HUDEP-2 (cell line): Measurements from ENCODE around the gene MAP4.

Source experiments
- DNase-seq, 76 experiments: peaks; one replicate each; lab custom pipeline; 2025; ENCODE audit not compliant: unreplicated experiment in 76 of 76; lab: John Stamatoyannopoulos, UW

MAP4 gene

DNA sequence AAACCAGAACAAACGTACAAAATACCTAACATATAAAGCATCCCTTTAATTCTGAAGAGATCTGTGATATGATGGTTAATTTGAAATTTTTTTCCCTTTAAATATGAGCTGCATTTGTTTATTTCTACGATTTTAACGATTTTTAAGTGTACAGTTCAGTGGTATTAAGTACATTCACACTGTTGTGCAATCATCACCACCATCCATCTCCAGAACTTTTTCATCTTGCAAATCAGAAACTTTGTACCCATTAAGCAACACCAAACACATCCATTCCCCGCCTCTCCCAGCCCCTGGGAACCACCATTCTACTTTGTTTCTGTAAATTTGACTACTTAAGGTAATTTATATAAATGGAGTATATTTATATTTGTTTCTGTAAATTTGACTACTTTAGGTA is 51.5 kb downstream of the MAP4 start:
- DNase-seq, result no peak

DNA sequence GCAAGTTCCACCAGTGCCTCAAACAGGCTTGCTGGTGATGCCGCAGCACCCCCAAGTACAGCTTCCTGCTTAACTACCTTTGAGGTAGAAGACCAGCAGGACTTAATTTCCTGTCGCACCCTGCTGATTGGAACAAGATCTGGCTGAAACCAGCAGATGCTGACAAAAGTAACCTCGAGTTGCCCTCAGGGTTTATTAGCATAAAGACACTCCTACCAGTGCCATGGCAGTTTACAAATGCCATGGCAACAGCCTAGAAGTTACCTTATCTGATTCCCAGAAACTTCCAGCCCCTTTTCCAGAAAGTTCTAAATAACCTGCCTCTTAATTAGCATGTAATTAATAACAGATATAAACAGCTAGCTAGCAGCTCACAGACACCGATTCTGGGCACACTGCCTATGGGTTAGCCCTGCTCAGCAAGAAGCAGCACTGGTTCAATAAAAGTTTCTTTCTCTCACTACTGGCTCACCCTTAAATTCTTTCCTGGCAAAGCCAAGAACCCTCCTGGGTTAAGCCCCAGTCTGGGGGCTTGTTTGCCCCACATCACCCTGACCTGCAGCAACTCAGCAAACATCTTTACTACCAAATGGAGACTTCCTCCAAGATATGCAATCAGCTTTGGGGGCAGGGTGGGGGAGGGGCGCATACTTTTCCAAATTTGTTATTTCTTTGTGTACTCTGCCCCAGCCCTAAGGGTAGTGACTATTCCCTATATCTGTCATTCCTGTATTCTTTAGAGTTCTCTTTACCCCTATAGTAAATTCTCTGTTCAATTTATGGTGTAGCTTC is 54.2 kb downstream of the MAP4 start:
- DNase-seq, result peak in 11 of 76 experiments; percentile 1 to 36 (median 6)

- no peak for DNase-seq
These were observed 55.2 kb downstream of the MAP4 start for GRCh38 chr3:47961036-47961435.

- DNase-seq, result no peak
These were observed 59.7 kb downstream of the MAP4 start for GRCh38 chr3:47956521-47956920.

DNA sequence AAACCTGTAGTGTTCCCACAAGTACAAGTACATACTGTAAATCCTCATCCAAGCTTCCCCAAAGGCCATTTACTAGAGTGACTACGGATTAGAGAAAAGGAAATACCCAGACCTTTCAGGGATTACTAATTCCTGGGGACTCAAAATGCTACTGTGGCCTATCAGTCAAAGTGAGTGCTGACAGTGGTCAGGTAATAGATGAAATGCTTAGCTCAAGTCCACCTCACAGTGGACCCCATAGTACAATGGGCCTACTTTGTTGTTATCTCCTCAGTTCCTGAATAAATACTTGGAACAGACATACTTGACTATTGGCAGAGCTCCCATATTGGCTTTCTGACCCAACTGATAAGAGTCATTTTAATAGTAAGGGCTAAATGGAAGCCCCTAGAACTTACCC is 61.6 kb downstream of the MAP4 start:
- peak in 28 of 76 experiments; percentile 1 to 56 (median 30) for DNase-seq

GRCh38 chr3:47950453-47951169 is 65.6 kb downstream of the MAP4 start:
- DNase-seq, result no peak

DNA sequence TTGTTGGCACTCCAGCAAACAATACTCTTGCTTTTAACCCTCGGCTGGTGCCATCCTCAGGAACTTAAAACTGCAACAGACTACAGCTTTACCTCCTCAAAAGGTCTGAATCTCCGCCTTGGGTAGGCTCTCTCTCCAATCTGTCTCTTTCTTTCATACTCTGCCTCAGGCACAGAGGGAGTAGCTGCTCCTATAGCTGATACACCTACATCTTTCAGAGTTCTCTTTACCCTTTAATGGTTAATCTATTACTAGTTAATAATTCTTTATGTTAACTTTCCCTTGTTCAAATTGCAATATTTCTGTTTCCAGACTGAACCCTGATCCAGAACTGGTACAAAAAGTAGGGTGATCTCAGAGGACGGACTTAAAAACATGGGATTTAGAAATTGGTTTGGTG is 66.2 kb downstream of the MAP4 start:
- no peak for DNase-seq

GRCh38 chr3:47940232-47940631 is 76.0 kb downstream of the MAP4 start:
- no peak for DNase-seq

- DNase-seq, result no peak
These were observed 83.8 kb downstream of the MAP4 start for GRCh38 chr3:47932421-47932820.

- DNase-seq, result no peak
These were observed 85.2 kb downstream of the MAP4 start for GRCh38 chr3:47930979-47931378.

DNA sequence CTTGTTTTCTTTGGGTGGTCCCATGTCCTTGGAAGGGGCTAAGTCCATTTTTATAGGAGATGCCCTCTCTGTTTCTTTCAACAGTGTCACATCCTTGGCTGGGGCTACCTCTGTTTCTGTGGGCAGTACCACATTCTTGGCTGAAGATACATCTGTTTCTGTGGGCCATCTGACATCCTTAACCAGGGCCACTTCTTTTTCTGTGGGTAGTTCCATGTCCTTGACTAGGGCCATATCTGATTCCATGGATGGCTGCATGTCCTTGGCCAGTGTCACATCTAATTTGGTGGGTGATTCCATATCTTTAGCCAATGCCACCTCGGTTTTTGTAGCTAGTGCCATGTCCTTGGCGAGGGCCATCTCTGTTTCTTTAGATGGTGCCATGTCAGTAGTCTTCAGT is 99.5 kb downstream of the MAP4 start:
- no peak for DNase-seq

- no peak for DNase-seq
These were observed 100.0 kb downstream of the MAP4 start for GRCh38 chr3:47916201-47916600.

DNA sequence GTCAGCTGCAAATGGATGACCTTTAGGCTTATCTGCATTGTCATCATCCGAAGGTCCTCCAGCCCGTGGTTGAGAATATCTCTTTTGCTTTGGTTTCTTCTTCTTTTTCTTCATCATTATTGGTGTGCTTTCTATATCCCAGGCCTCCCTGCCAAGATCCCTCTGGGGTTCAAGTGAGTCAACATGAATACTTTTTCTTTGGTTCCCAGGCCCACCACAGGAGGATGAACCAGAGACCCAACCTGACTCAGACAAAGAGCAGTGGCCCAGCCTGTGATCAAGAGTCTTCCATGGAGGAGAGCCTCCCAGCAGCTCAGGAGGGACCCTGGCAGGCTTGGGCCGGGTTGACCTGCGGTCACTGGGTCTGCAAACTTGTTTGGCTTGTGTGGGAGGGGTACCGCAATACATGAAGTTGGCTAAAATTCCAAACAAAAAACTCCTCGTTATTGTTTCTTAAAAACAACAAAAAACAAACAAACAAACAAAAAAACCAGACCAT is 104.2 kb downstream of the MAP4 start:
- DNase-seq, result no peak

DNA sequence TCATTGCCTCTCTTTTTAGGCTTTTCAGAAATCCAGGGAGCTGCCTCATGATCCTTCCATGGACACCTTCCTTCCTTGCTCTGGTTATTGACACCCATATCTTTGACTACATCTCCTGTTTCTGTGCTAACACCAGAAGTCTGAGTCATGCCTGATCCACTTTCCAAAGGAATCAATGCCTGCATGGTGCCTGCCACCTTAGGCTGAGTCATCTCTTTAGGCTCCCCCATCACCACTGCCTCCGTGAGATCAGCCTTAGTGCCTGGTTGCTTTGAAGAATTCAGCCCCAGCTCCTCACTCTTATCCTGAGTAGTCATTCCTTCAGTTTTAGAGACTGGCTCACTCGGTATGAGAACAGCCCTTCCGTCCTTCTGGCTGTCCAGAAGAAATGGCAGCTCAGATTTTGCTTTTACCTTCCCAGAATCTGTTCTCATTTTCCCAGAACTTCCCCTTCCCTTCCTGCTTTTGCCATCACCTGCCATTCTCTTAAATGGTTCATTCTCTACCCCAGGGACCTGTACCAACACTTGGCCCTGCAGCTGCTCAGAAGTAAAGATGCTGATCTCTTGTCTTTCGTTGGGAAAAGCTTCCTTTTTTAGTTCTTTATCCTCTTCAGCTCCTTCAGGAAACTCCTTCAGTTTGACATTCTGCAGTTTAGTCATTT is 105.3 kb downstream of the MAP4 start:
- DNase-seq, result peak in 2 of 76 experiments; percentile 2 to 14

GRCh38 chr3:47910233-47910632 is 106.0 kb downstream of the MAP4 start:
- no peak for DNase-seq

GRCh38 chr3:47909607-47910006 is 106.6 kb downstream of the MAP4 start:
- DNase-seq, result no peak

GRCh38 chr3:47908744-47909143 is 107.5 kb downstream of the MAP4 start:
- no peak for DNase-seq

GRCh38 chr3:47907784-47908183 is 108.4 kb downstream of the MAP4 start:
- DNase-seq, result no peak

DNA sequence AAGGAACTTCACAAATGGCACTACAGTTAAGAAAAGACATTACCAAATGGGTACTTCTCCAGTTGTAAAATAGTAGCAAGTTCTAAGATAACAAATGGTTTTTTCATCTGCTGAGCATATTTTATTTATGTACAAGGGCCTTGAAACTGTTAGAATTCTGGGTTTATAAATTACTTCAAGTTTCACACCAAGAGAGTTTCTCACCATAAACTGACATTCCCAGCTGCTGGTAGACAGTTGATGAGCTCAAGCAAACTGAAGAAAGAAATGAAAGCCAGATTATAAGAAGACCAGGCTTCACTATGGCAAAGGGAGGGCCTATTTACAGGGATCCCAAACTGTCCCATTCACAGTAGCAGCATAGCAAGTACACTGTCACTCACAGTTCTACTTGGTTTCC is 113.5 kb downstream of the MAP4 start:
- no peak for DNase-seq

DNA sequence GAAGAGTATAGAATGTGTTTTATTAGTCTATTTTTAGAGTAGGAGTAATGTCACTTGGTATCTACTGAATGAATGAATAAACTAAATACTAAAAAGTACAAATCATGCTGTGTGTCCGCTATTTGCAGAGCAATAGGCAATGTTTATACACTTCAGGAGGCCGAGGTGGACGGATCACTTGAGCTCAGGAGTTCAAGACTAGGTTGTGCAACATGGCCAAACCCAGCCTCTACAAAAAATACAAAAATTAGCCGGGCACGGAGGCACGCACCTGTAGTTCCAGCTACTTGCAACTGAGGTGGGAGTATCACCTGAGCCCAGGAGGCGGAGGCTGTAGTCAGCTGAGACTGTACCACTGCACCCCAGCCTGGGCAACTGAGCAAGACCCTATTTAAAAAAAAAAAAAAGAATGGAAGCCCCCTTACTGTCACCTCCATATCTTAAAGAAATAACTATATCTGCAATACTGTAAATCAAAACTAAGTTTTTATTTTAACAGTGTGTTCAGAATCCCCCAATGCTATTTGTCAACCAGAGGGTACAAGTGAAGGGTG is 114.9 kb downstream of the MAP4 start:
- no peak for DNase-seq

DNA sequence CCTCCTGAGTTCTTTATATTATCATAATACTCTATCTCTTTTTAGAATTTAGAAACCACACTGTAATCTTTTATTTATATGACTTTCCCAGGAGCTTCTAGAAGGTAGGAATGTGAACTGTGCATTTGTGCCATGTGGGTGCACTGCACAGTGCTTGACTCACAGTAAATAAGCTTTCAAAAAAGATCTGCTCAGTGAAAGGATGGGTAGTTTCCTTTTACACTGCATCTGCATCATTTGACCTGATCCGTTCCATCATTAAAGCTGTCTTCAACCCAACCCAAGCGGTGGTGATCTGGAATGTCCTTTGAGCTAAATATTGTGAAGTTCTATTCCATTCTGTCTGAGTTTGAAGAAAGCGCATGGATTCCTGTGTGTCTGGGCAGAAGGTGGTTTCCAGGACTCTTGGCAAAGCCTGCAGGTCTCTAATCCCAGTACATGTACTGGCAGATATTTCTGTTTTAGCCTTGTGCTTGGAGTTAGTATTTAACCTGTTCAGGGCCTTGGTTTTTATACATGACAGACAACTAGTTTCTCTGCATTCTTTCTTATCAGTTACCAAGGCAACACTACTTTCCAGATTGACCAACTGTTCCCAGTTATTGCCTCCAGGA is 116.6 kb downstream of the MAP4 start:
- no peak for DNase-seq
